ENCODE measurements around the gene SPRED1.
A peak's percentile ranks its signal among the peaks of the same experiment; 100 is the strongest.

SPRED1 gene

GRCh38 chr15:38252481-38253350 lies at the start of gene SPRED1:
Gene SPRED1, plus strand, starts transcription at chr15:38252836. Its CDS starts 350 bp downstream, at chr15:38253186.
- H3K9ac ChIP-seq (ENCODE audit: low read length in 5 of 5) = peak within 1 kb of the TSS; percentile 69 to 93 (median 89)
- peaks cover 0 to 50% (median 45%) of the 10 kb centered on the region in 5 donors for H3K4me1 ChIP-seq (ENCODE audit: control insufficient read depth in 5 of 5, insufficient read depth in 5 of 5, low read length in 5 of 5)
- H3K27me3 ChIP-seq (ENCODE audit: control insufficient read depth in 5 of 5, insufficient read depth in 4 of 5, low read length in 5 of 5) = no peaks in the 10 kb centered on the region
- no peaks in the 10 kb centered on the region for H3K9me3 ChIP-seq (ENCODE audit: control insufficient read depth in 5 of 5, low read length in 5 of 5)
- peak within 1 kb of the TSS; percentile 84 for H3K27ac ChIP-seq (ENCODE audit: low read depth, low read length)
- H3K4me3 ChIP-seq (ENCODE audit: low read depth in 1 of 5, low read length in 5 of 5) = peak within 1 kb of the TSS; percentile 75 to 97 (median 87)
- no peaks in the 10 kb centered on the region for H3K36me3 ChIP-seq (ENCODE audit: control insufficient read depth in 5 of 5, insufficient read depth in 5 of 5, low read length in 5 of 5)

GRCh38 chr15:38205526-38206272 lies 46.9 kb upstream of the SPRED1 start:
- H3K9me3 ChIP-seq (ENCODE audit: control insufficient read depth in 5 of 5, low read length in 5 of 5) = no peaks in the 10 kb centered on the region
- no peak overlapping the region for H3K27ac ChIP-seq (ENCODE audit: low read depth, low read length)
- H3K9ac ChIP-seq (ENCODE audit: low read length in 5 of 5) = no peak overlapping the region
- peaks cover 0 to 29% (median 15%) of the 10 kb centered on the region in 5 donors for H3K4me1 ChIP-seq (ENCODE audit: control insufficient read depth in 5 of 5, insufficient read depth in 5 of 5, low read length in 5 of 5)
- no peaks in the 10 kb centered on the region for H3K36me3 ChIP-seq (ENCODE audit: control insufficient read depth in 5 of 5, insufficient read depth in 5 of 5, low read length in 5 of 5)
- H3K27me3 ChIP-seq (ENCODE audit: control insufficient read depth in 5 of 5, insufficient read depth in 4 of 5, low read length in 5 of 5) = no peaks in the 10 kb centered on the region
- no peak overlapping the region for H3K4me3 ChIP-seq (ENCODE audit: low read depth in 1 of 5, low read length in 5 of 5)

GRCh38 chr15:38207621-38208020 lies 45.0 kb upstream of the SPRED1 start:
- Histone ChIP-seq H3K36me3 (ENCODE audit: control insufficient read depth in 5 of 5, insufficient read depth in 5 of 5, low read length in 5 of 5) (no peaks in the 10 kb centered on the region), H3K27me3 (ENCODE audit: control insufficient read depth in 5 of 5, insufficient read depth in 4 of 5, low read length in 5 of 5) (no peaks in the 10 kb centered on the region), H3K9ac (ENCODE audit: low read length in 5 of 5) (no peak overlapping the region), H3K4me3 (ENCODE audit: low read depth in 1 of 5, low read length in 5 of 5) (no peak overlapping the region), H3K9me3 (ENCODE audit: control insufficient read depth in 5 of 5, low read length in 5 of 5) (no peaks in the 10 kb centered on the region), H3K4me1 (ENCODE audit: control insufficient read depth in 5 of 5, insufficient read depth in 5 of 5, low read length in 5 of 5) (peaks cover 0 to 26% (median 12%) of the 10 kb centered on the region in 5 donors), H3K27ac (ENCODE audit: low read depth, low read length) (no peak overlapping the region)

GRCh38 chr15:38208206-38208605 lies 44.4 kb upstream of the SPRED1 start:
- H3K27ac ChIP-seq (ENCODE audit: low read depth, low read length) = no peak overlapping the region
- no peaks in the 10 kb centered on the region for H3K9me3 ChIP-seq (ENCODE audit: control insufficient read depth in 5 of 5, low read length in 5 of 5)
- H3K4me1 ChIP-seq (ENCODE audit: control insufficient read depth in 5 of 5, insufficient read depth in 5 of 5, low read length in 5 of 5) = peaks cover 0 to 27% (median 12%) of the 10 kb centered on the region in 5 donors
- H3K36me3 ChIP-seq (ENCODE audit: control insufficient read depth in 5 of 5, insufficient read depth in 5 of 5, low read length in 5 of 5) = no peaks in the 10 kb centered on the region
- no peak overlapping the region for H3K4me3 ChIP-seq (ENCODE audit: low read depth in 1 of 5, low read length in 5 of 5)
- H3K9ac ChIP-seq (ENCODE audit: low read length in 5 of 5) = no peak overlapping the region
- no peaks in the 10 kb centered on the region for H3K27me3 ChIP-seq (ENCODE audit: control insufficient read depth in 5 of 5, insufficient read depth in 4 of 5, low read length in 5 of 5)

- Histone ChIP-seq H3K9me3 (ENCODE audit: control insufficient read depth in 5 of 5, low read length in 5 of 5) (no peaks in the 10 kb centered on the region), H3K9ac (ENCODE audit: low read length in 5 of 5) (no peak overlapping the region), H3K36me3 (ENCODE audit: control insufficient read depth in 5 of 5, insufficient read depth in 5 of 5, low read length in 5 of 5) (no peaks in the 10 kb centered on the region), H3K4me3 (ENCODE audit: low read depth in 1 of 5, low read length in 5 of 5) (no peak overlapping the region), H3K4me1 (ENCODE audit: control insufficient read depth in 5 of 5, insufficient read depth in 5 of 5, low read length in 5 of 5) (peaks cover 0 to 28% (median 12%) of the 10 kb centered on the region in 5 donors), H3K27ac (ENCODE audit: low read depth, low read length) (no peak overlapping the region), H3K27me3 (ENCODE audit: control insufficient read depth in 5 of 5, insufficient read depth in 4 of 5, low read length in 5 of 5) (no peaks in the 10 kb centered on the region)
Observed at GRCh38 chr15:38208779-38209178, 43.9 kb upstream of the SPRED1 start.

GRCh38 chr15:38211249-38211648 lies 41.4 kb upstream of the SPRED1 start:
- no peak overlapping the region for H3K4me3 ChIP-seq (ENCODE audit: low read depth in 1 of 5, low read length in 5 of 5)
- no peak overlapping the region for H3K9ac ChIP-seq (ENCODE audit: low read length in 5 of 5)
- no peaks in the 10 kb centered on the region for H3K9me3 ChIP-seq (ENCODE audit: control insufficient read depth in 5 of 5, low read length in 5 of 5)
- peaks cover 0 to 16% (median 1%) of the 10 kb centered on the region in 5 donors for H3K4me1 ChIP-seq (ENCODE audit: control insufficient read depth in 5 of 5, insufficient read depth in 5 of 5, low read length in 5 of 5)
- no peaks in the 10 kb centered on the region for H3K27me3 ChIP-seq (ENCODE audit: control insufficient read depth in 5 of 5, insufficient read depth in 4 of 5, low read length in 5 of 5)
- no peaks in the 10 kb centered on the region for H3K36me3 ChIP-seq (ENCODE audit: control insufficient read depth in 5 of 5, insufficient read depth in 5 of 5, low read length in 5 of 5)
- H3K27ac ChIP-seq (ENCODE audit: low read depth, low read length) = no peak overlapping the region

- peaks cover 0 to 13% (median 0%) of the 10 kb centered on the region in 5 donors for H3K4me1 ChIP-seq (ENCODE audit: control insufficient read depth in 5 of 5, insufficient read depth in 5 of 5, low read length in 5 of 5)
- no peak overlapping the region for H3K9ac ChIP-seq (ENCODE audit: low read length in 5 of 5)
- no peaks in the 10 kb centered on the region for H3K9me3 ChIP-seq (ENCODE audit: control insufficient read depth in 5 of 5, low read length in 5 of 5)
- H3K27ac ChIP-seq (ENCODE audit: low read depth, low read length) = no peak overlapping the region
- H3K4me3 ChIP-seq (ENCODE audit: low read depth in 1 of 5, low read length in 5 of 5) = no peak overlapping the region
- no peaks in the 10 kb centered on the region for H3K36me3 ChIP-seq (ENCODE audit: control insufficient read depth in 5 of 5, insufficient read depth in 5 of 5, low read length in 5 of 5)
- no peaks in the 10 kb centered on the region for H3K27me3 ChIP-seq (ENCODE audit: control insufficient read depth in 5 of 5, insufficient read depth in 4 of 5, low read length in 5 of 5)
Observed at GRCh38 chr15:38211811-38212210, 40.8 kb upstream of the SPRED1 start.

- H3K9me3 ChIP-seq (ENCODE audit: control insufficient read depth in 5 of 5, low read length in 5 of 5) = no peaks in the 10 kb centered on the region
- H3K4me1 ChIP-seq (ENCODE audit: control insufficient read depth in 5 of 5, insufficient read depth in 5 of 5, low read length in 5 of 5) = peaks cover 0 to 11% (median 0%) of the 10 kb centered on the region in 5 donors
- no peaks in the 10 kb centered on the region for H3K36me3 ChIP-seq (ENCODE audit: control insufficient read depth in 5 of 5, insufficient read depth in 5 of 5, low read length in 5 of 5)
- no peaks in the 10 kb centered on the region for H3K27me3 ChIP-seq (ENCODE audit: control insufficient read depth in 5 of 5, insufficient read depth in 4 of 5, low read length in 5 of 5)
- no peak overlapping the region for H3K27ac ChIP-seq (ENCODE audit: low read depth, low read length)
- H3K9ac ChIP-seq (ENCODE audit: low read length in 5 of 5) = no peak overlapping the region
- no peak overlapping the region for H3K4me3 ChIP-seq (ENCODE audit: low read depth in 1 of 5, low read length in 5 of 5)
Observed at GRCh38 chr15:38212729-38213351, 39.8 kb upstream of the SPRED1 start.

GRCh38 chr15:38213356-38213755 lies 39.3 kb upstream of the SPRED1 start:
- H3K4me1 ChIP-seq (ENCODE audit: control insufficient read depth in 5 of 5, insufficient read depth in 5 of 5, low read length in 5 of 5) = peaks cover 0 to 12% (median 2%) of the 10 kb centered on the region in 5 donors
- H3K9ac ChIP-seq (ENCODE audit: low read length in 5 of 5) = no peak overlapping the region
- no peaks in the 10 kb centered on the region for H3K9me3 ChIP-seq (ENCODE audit: control insufficient read depth in 5 of 5, low read length in 5 of 5)
- no peaks in the 10 kb centered on the region for H3K36me3 ChIP-seq (ENCODE audit: control insufficient read depth in 5 of 5, insufficient read depth in 5 of 5, low read length in 5 of 5)
- H3K27ac ChIP-seq (ENCODE audit: low read depth, low read length) = no peak overlapping the region
- no peak overlapping the region for H3K4me3 ChIP-seq (ENCODE audit: low read depth in 1 of 5, low read length in 5 of 5)
- no peaks in the 10 kb centered on the region for H3K27me3 ChIP-seq (ENCODE audit: control insufficient read depth in 5 of 5, insufficient read depth in 4 of 5, low read length in 5 of 5)

Data from subcutaneous abdominal adipose tissue (tissue), 5 donors.